ENCODE results near the gene ZNF883. TPM values are rescaled to one million over a fixed set of nuclear protein-coding genes. Genes with fewer than 3 reads are reported as not detected.

Gene ZNF883
- total RNA-seq, 1 donor from 2014 or later = 3.3 TPM

- H3K4me1 Mint-ChIP-seq (ENCODE audit: low read depth) = no peaks in the 10 kb centered on the region
- no peak overlapping the region for H3K4me3 Mint-ChIP-seq (ENCODE audit: unreplicated experiment)
- no peaks in the 10 kb centered on the region for H3K27me3 Mint-ChIP-seq (ENCODE audit: low read depth)
- peaks cover 75% of the 10 kb centered on the region for H3K9me3 Mint-ChIP-seq (ENCODE audit: low read depth)
- peaks cover 58% of the 10 kb centered on the region for H3K36me3 Mint-ChIP-seq (ENCODE audit: low read depth)
- peak overlapping the region; percentile 12 for H3K27ac Mint-ChIP-seq (ENCODE audit: unreplicated experiment)
- no peak for TF ChIP-seq CTCF (IDR thresholded peaks at IDR 0.05)
- no peak for DNase-seq (ENCODE audit: low spot score)
These were observed 14.6 kb downstream of the ZNF883 start for GRCh38 chr9:112997236-112997941.

- TF ChIP-seq CTCF (IDR thresholded peaks at IDR 0.05) = no peak
- no peak for DNase-seq (ENCODE audit: low spot score)
- H3K27ac Mint-ChIP-seq (ENCODE audit: unreplicated experiment) = no peak overlapping the region
- peaks cover 19% of the 10 kb centered on the region for H3K27me3 Mint-ChIP-seq (ENCODE audit: low read depth)
- no peaks in the 10 kb centered on the region for H3K4me1 Mint-ChIP-seq (ENCODE audit: low read depth)
- H3K36me3 Mint-ChIP-seq (ENCODE audit: low read depth) = no peaks in the 10 kb centered on the region
- H3K4me3 Mint-ChIP-seq (ENCODE audit: unreplicated experiment) = no peak overlapping the region
- H3K9me3 Mint-ChIP-seq (ENCODE audit: low read depth) = peaks cover 18% of the 10 kb centered on the region
These were observed 40.6 kb downstream of the ZNF883 start for GRCh38 chr9:112971415-112971814.

GRCh38 chr9:112970939-112971338, 41.1 kb downstream of the ZNF883 start:
- no peak for DNase-seq (ENCODE audit: low spot score)
- peaks cover 19% of the 10 kb centered on the region for H3K27me3 Mint-ChIP-seq (ENCODE audit: low read depth)
- TF ChIP-seq CTCF (IDR thresholded peaks at IDR 0.05) = peak; percentile 67
- H3K27ac Mint-ChIP-seq (ENCODE audit: unreplicated experiment) = no peak overlapping the region
- no peaks in the 10 kb centered on the region for H3K36me3 Mint-ChIP-seq (ENCODE audit: low read depth)
- H3K4me3 Mint-ChIP-seq (ENCODE audit: unreplicated experiment) = no peak overlapping the region
- peaks cover 14% of the 10 kb centered on the region for H3K9me3 Mint-ChIP-seq (ENCODE audit: low read depth)
- no peaks in the 10 kb centered on the region for H3K4me1 Mint-ChIP-seq (ENCODE audit: low read depth)

GRCh38 chr9:112969730-112970129, 42.3 kb downstream of the ZNF883 start:
- no peak overlapping the region for H3K27ac Mint-ChIP-seq (ENCODE audit: unreplicated experiment)
- H3K27me3 Mint-ChIP-seq (ENCODE audit: low read depth) = peaks cover 19% of the 10 kb centered on the region
- DNase-seq (ENCODE audit: low spot score) = no peak
- peaks cover 9% of the 10 kb centered on the region for H3K9me3 Mint-ChIP-seq (ENCODE audit: low read depth)
- no peaks in the 10 kb centered on the region for H3K4me1 Mint-ChIP-seq (ENCODE audit: low read depth)
- H3K36me3 Mint-ChIP-seq (ENCODE audit: low read depth) = no peaks in the 10 kb centered on the region
- no peak overlapping the region for H3K4me3 Mint-ChIP-seq (ENCODE audit: unreplicated experiment)
- no peak for TF ChIP-seq CTCF (IDR thresholded peaks at IDR 0.05)

GRCh38 chr9:112955550-112955949, 56.4 kb downstream of the ZNF883 start:
- Mint-ChIP-seq H3K9me3 (ENCODE audit: low read depth) (peaks cover 5% of the 10 kb centered on the region), H3K27ac (ENCODE audit: unreplicated experiment) (no peak overlapping the region), H3K36me3 (ENCODE audit: low read depth) (no peaks in the 10 kb centered on the region), H3K4me3 (ENCODE audit: unreplicated experiment) (no peak overlapping the region), H3K27me3 (ENCODE audit: low read depth) (peaks cover 31% of the 10 kb centered on the region), H3K4me1 (ENCODE audit: low read depth) (no peaks in the 10 kb centered on the region)
- no peak for TF ChIP-seq CTCF (IDR thresholded peaks at IDR 0.05)
- DNase-seq (ENCODE audit: low spot score) = no peak
